ENCODE results near the gene GRK7.

DNA sequence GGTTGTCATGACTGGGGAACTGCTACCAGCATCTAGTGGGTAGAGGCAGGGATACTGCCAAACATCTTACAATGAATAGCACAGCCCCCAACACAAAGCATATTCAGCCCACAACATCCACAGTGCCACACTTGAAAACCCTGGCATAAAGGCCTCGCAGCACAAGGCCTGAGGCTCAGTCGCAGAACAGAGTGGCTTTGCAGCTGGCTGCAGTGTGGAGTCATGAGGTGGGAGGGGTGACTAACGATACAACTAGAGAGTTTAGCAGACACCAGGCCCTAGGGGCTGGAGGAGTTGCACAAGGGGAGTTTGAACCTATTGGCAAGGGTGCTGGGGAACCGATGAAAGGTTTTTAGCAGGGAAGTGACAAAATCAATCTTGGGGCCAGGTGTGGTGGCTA, 32.1 kb downstream of the GRK7 start:
- TF ChIP-seq CTCF (IDR thresholded peaks at IDR 0.05 in 2 of 3, conservative IDR thresholded peaks at IDR 0.05 in 1 of 3; ENCODE audit: borderline replicate concordance in 1 of 3, insufficient read depth in 1 of 3, low read depth in 2 of 3, low read length in 2 of 3) (no peak), TCF7L2 (IDR thresholded peaks at IDR 0.05; ENCODE audit: borderline replicate concordance, extremely low read depth, insufficient read depth, insufficient read length) (no peak), CEBPB (IDR thresholded peaks at IDR 0.05; ENCODE audit: low read depth) (no peak)
